HepG2 (cell line): Measurements from ENCODE around the gene DHRS11. TPM values are rescaled to one million over a fixed set of nuclear protein-coding genes. Genes with fewer than 3 reads are reported as not detected.

Experiments used
- AFF4 ChIP-seq: sonication (generic); formaldehyde crosslinking; IDR thresholded peaks from 2 replicates; pipeline ENCODE4 v1.4.0; 2020; ENCODE audit warnings: missing genetic modification reagents
- ATF2 ChIP-seq: sonication (generic); formaldehyde crosslinking; IDR thresholded peaks from 2 replicates; pipeline ENCODE4 v1.4.0; 2020; ENCODE audit warnings: missing genetic modification reagents
- ATF7 ChIP-seq, 2 experiments: fragments of 450-650 bp in 1 of 2; sonication (generic) in 1 of 2; formaldehyde crosslinking in 1 of 2; IDR thresholded peaks; 2 replicates each; pipeline versions ENCODE4 v1.4.0 to v1.6.1; 2016 to 2020; ENCODE audit warnings: antibody characterized with exemption in 1 of 2, mild to moderate bottlenecking in 1 of 2, missing genetic modification reagents in 1 of 2
- CEBPB ChIP-seq: IDR thresholded peaks from 2 replicates; pipeline ENCODE4 v1.6.1; 2011; ENCODE audit warnings: low read depth, low read length, improper control_type of control experiment, borderline replicate concordance
- CREB3 ChIP-seq: sonication (generic); formaldehyde crosslinking; IDR thresholded peaks from 2 replicates; pipeline ENCODE4 v1.5.0; 2020; ENCODE audit warnings: missing genetic modification reagents
- JDP2 ChIP-seq: sonication (generic); formaldehyde crosslinking; IDR thresholded peaks from 2 replicates; pipeline ENCODE4 v1.8.1; 2022; ENCODE audit warnings: missing genetic modification reagents, borderline replicate concordance
- KAT8 ChIP-seq: IDR thresholded peaks from 2 replicates; pipeline ENCODE4 v1.6.1; 2016; ENCODE audit warnings: missing genetic modification reagents, missing compliant biosample characterization
- KLF9 ChIP-seq: IDR thresholded peaks from 2 replicates; pipeline ENCODE4 v1.6.1; 2016; ENCODE audit warnings: low read depth
- MYPOP ChIP-seq: sonication (generic); formaldehyde crosslinking; IDR thresholded peaks from 2 replicates; pipeline ENCODE4 v1.8.1; 2023; ENCODE audit warnings: mild to moderate bottlenecking, moderate library complexity, missing genetic modification reagents
- RARA ChIP-seq: IDR thresholded peaks from 2 replicates; pipeline ENCODE4 v1.6.1; 2016; ENCODE audit warnings: missing genetic modification reagents, missing compliant biosample characterization
- STAT5B ChIP-seq: sonication (generic); formaldehyde crosslinking; IDR thresholded peaks from 2 replicates; pipeline ENCODE4 v1.4.0; 2020; ENCODE audit warnings: missing genetic modification reagents
- TCF12 ChIP-seq, 2 experiments: fragments of 450-650 bp in 1 of 2; sonication (generic) in 1 of 2; formaldehyde crosslinking in 1 of 2; IDR thresholded peaks; 2 replicates each; pipeline versions ENCODE4 v1.6.1 to v1.8.0; 2017 to 2022; ENCODE audit warnings: antibody characterized with exemption in 1 of 2, mild to moderate bottlenecking in 1 of 2, missing genetic modification reagents in 1 of 2, moderate library complexity in 1 of 2
- ZFP36 ChIP-seq: fragments of 150-350 bp; IDR thresholded peaks from 2 replicates; pipeline ENCODE4 v1.6.1; 2018; ENCODE audit warnings: borderline replicate concordance, low read length, low read depth; ENCODE audit not compliant: partially characterized antibody
- ZFX ChIP-seq: sonication (generic); formaldehyde crosslinking; IDR thresholded peaks from 2 replicates; pipeline ENCODE4 v1.4.0; 2020; ENCODE audit warnings: mild to moderate bottlenecking, low read depth, missing genetic modification reagents, moderate library complexity
- ZNF20 ChIP-seq: sonication (generic); formaldehyde crosslinking; IDR thresholded peaks from 2 replicates; pipeline ENCODE4 v1.4.0; 2020; ENCODE audit warnings: mild to moderate bottlenecking, moderate library complexity, missing genetic modification reagents
- ZNF280D ChIP-seq: sonication (generic); formaldehyde crosslinking; IDR thresholded peaks from 2 replicates; pipeline ENCODE4 v1.5.1; 2020; ENCODE audit warnings: mild to moderate bottlenecking, missing genetic modification reagents
- ZNF430 ChIP-seq: sonication (generic); formaldehyde crosslinking; IDR thresholded peaks from 2 replicates; pipeline ENCODE4 v1.9.0; 2021; ENCODE audit warnings: mild to moderate bottlenecking, missing genetic modification reagents
- ZSCAN21 ChIP-seq: sonication (generic); formaldehyde crosslinking; IDR thresholded peaks from 2 replicates; pipeline ENCODE4 v1.8.0; 2022; ENCODE audit warnings: mild to moderate bottlenecking, missing genetic modification reagents, moderate library complexity, borderline replicate concordance
- polyA plus RNA-seq, 8 experiments: library from polyadenylated mRNA; depleted of rRNA in 3 of 8; stranded (reverse) in 7 of 8; unstranded in 1 of 8; fragments of >200 nt; fragmentation: Illumina TruSeq in 4 of 8; extraction: Trizol in 4 of 8; gene quantifications; 2 replicates each; pipeline versions ENCODE4 v1.2.1 to v1.2.3, GENCODE V29; 2011 to 2016; ENCODE audit warnings: low read depth in 4 of 8, missing spikeins in 1 of 8, mixed read lengths in 1 of 8; ENCODE audit not compliant: insufficient read depth in 1 of 8
- total RNA-seq, 5 experiments: library from RNA; depleted of rRNA; stranded (reverse); fragments of >200 nt; fragmentation: Illumina TruSeq; extraction: Trizol; gene quantifications; 2 replicates each; pipeline ENCODE4 v1.2.3, GENCODE V29; 2016; ENCODE audit warnings: low read depth in 1 of 5

Gene DHRS11
- total and polyA plus RNA-seq, 2 of the 13 experiments (the other 11 are each of a cell fraction or from before 2014, with no cell fraction given), result 28.4 to 41.9 TPM

GRCh38 chr17:36602030-36602748, 10.5 kb downstream of the DHRS11 start (continued):
- no peak for TF ChIP-seq KLF9
- no peak for TF ChIP-seq TCF12 (IDR thresholded peaks at IDR 0.05)
- TF ChIP-seq TCF12 (CRISPR knock-in tag; IDR thresholded peaks at IDR 0.05), result 0 out of 2 replicates have a peak, but pooled peaks have one; percentile 9
- no peak for TF ChIP-seq RARA
- no peak for TF ChIP-seq AFF4 (CRISPR knock-in tag)
- TF ChIP-seq ZFX (CRISPR knock-in tag), result 0 out of 2 replicates have a peak, but pooled peaks have one; percentile 41
- no peak for TF ChIP-seq ZFP36
- 0 out of 2 replicates have a peak, but pooled peaks have one; percentile 46 for TF ChIP-seq MYPOP (CRISPR knock-in tag)
- no peak for TF ChIP-seq KAT8 (CRISPR knock-in tag)
- TF ChIP-seq CEBPB, result no peak
- no peak for TF ChIP-seq JDP2 (CRISPR knock-in tag)
- no peak for TF ChIP-seq ZNF20
- TF ChIP-seq ATF2 (CRISPR knock-in tag), result no peak
- peak; percentile 38 for TF ChIP-seq ZSCAN21
- TF ChIP-seq STAT5B (CRISPR knock-in tag), result 0 out of 2 replicates have a peak, but pooled peaks have one; percentile 9
- TF ChIP-seq ATF7 (IDR thresholded peaks at IDR 0.05), result no peak
- no peak for TF ChIP-seq ATF7 (CRISPR knock-in tag; IDR thresholded peaks at IDR 0.05)
- TF ChIP-seq ZNF280D (CRISPR knock-in tag), result no peak
- TF ChIP-seq ZNF430, result peak; percentile 68; the same call in 1 of the 2 replicates
- TF ChIP-seq CREB3 (CRISPR knock-in tag), result no peak
